ENCODE results near the gene SLC27A6.
"Not testable (repeated sequence)": the region's sequence is repeated elsewhere in the genome, so short reads cannot be mapped to it uniquely, and the experiment has no call there.

SLC27A6 gene

GRCh38 chr5:129001841-129002526 lies 36.7 kb downstream of the SLC27A6 start:
- DNase-seq (ENCODE audit: low read depth), result no peak

DNA sequence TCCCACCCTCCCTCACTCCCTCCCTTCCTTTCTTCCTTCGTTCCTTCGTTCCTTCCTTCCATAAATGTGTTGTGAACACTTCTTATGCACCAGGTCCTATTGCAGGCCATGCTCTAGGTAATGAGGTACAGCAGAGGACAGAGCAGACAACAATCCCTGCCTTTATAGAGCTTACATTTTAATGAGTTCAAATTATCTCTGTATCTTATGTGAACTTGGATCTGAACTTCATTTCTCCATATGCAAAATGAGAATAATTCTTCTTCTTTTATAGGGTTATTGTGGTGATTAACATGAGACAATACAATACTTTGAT lies 37.2 kb downstream of the SLC27A6 start:
- DNase-seq (ENCODE audit: low read depth), result no peak

- no peak for DNase-seq (ENCODE audit: low read depth)
These were observed 37.9 kb downstream of the SLC27A6 start for GRCh38 chr5:129003232-129003631.

DNA sequence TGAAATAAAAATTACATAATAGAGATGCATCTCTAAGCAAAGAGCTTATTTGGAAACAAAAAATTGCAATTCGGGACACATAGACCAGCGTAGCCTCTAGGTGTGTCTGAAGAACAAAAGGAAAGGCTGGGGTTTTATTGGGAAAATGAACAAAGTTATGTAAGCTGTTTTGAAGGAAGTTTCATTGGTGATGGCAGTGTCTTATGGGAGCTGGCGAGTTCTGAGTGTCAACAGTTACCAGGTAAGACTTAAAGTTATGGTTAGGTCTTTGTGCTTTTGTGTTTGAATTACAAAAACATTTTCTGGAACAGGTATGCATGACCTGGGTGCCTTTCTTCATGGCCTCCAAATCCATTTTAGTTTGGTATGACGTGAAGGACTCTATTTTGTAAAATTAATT lies 48.9 kb downstream of the SLC27A6 start:
- no peak for DNase-seq (ENCODE audit: low read depth)

GRCh38 chr5:129018837-129019236 lies 53.5 kb downstream of the SLC27A6 start:
- DNase-seq (ENCODE audit: low read depth), result no peak

DNA sequence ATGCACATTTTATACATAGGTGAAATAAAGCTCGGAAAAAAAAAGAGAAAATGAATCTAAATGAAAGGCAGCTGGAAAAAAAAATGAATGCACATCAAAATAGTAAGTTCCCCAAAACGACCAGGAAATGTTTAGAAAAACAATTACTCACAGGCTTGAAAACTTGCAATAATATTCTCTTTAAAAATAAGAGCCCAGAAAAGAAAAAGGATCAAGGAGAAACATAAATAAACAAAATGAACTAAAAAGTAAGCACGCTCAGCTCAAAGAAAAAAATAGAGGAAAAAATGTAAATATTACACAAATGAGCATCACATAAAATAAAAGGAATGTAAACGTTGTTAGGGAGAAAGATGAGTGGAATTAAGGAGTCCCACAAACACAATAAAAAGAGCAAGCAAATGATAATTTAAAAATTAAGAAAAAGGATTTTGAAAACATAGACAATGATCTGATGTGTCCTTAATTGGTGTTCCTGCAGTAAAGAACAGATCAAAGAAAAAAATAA lies 54.2 kb downstream of the SLC27A6 start:
- no peak for DNase-seq (ENCODE audit: low read depth)

DNA sequence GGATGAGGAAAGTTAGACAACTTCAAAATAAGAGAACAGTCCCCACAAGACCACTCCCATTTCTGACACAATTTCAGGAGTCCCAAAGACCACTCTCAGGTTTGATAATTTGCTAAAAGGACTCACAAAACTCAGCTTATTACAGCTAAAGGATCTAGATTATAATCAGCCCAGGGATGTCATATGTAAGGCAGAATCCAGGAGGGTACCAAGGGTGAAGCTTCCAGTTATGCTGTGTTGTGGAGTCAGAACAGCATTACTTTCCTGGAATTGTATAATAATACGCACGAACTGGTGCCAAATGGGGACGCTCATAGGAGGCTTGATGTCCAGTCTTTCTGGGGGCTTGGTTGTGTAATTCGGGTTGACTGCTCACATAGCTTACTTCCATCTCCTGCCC lies 55.4 kb downstream of the SLC27A6 start:
- no peak for DNase-seq (ENCODE audit: low read depth)

DNA sequence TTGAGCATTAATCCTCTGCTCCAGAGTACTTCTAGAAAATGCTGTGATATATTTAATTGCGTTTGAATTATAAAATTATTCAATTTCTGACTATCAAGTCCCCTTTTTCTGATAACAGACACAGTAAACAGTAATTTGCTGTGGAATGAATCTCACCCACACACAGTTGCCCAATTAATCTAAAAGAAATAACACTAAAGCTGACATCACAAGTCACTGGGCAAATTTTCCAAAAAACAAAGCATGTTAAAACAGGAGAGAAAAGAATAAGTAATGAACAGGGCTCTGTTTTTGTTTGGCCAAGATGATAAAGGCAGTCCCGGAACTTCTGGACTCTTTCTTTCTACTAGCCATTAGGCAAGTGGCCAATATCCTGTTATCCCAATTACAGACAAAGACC lies 56.5 kb downstream of the SLC27A6 start:
- no peak for DNase-seq (ENCODE audit: low read depth)

DNA sequence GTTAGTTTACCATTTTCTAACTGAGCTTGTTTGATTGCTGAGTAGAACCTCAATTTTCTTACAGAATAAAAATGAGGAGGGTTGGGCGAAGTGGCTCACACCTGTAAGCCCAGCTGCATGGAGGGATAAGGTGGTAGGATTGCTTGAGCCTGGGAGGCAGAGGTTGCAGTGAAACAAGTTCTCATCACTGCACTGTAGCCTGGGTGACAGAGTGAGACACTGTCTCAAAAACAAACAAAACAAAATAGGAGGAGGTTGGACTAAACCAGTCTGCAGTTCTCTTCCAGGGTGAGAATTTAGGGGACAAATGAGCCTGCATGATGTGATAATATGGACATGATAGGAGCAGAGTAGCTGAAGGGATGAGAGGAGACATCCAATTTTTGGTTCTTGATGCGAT lies 57.3 kb downstream of the SLC27A6 start:
- no peak for DNase-seq (ENCODE audit: low read depth)

DNA sequence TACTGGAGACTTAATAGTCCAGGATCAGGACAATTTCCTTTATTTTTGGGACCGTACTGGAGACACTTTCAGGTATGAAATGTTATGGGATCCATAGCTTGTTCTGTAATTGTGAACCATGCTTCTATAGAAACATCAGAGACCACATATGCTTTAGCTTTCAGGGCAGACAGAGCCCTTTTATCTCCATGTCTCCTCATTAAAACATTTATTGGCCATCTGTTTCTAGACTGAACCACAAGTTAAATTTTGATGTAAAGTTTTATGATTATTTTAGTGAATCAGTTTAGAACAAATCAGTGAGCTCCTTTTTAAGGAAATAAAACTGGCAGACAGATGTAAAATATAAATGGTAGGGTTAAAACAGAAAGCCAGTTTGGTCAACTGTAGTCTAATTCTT lies 62.0 kb downstream of the SLC27A6 start:
- DNase-seq (ENCODE audit: low read depth), result no peak

GRCh38 chr5:129031886-129032683 lies 66.8 kb downstream of the SLC27A6 start:
- DNase-seq (ENCODE audit: low read depth), result no peak

GRCh38 chr5:129036257-129036656 lies 71.0 kb downstream of the SLC27A6 start:
- not testable (repeated sequence) for DNase-seq (ENCODE audit: low read depth)

- DNase-seq (ENCODE audit: low read depth), result no peak
These were observed 76.1 kb downstream of the SLC27A6 start for GRCh38 chr5:129041196-129041881.

DNA sequence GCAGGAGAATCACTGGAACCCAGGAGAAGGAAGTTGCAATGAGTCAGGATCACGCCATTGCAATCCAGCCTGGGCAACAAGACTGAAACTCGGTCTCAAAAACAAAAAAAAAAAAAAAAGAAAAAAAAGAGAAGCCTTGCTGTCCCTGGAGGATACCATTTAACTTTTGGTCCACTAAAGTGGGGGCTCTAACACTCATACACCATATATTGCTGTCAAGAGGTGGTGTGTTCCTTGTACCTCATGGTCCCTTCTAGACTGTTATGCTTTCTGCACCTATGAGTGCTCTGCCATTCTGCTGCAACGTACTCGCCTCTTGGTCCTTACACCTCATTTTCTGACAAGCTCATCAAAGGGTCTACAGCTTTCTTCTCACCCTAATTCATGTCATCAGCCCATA lies 77.0 kb downstream of the SLC27A6 start:
- no peak for DNase-seq (ENCODE audit: low read depth)

DNA sequence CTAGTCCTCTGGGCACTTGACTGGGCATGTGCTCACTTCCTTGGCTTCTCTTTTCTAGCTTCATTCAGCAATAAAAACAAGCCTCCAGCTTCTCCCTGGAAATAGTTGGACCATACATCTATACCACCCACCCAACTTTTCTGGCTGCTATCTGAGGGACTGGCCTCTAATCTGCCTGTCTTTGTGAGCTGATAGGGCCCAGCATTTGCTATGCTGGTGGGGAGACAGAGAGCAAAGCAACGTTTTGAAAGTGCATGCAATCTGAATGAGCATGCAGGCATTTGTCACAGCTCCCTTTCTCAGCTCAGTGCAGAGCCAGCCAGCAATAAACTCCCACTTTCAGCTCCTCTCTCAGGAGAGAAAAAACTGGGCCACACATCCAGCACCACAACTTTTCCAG lies 78.6 kb downstream of the SLC27A6 start:
- no peak for DNase-seq (ENCODE audit: low read depth)

DNA sequence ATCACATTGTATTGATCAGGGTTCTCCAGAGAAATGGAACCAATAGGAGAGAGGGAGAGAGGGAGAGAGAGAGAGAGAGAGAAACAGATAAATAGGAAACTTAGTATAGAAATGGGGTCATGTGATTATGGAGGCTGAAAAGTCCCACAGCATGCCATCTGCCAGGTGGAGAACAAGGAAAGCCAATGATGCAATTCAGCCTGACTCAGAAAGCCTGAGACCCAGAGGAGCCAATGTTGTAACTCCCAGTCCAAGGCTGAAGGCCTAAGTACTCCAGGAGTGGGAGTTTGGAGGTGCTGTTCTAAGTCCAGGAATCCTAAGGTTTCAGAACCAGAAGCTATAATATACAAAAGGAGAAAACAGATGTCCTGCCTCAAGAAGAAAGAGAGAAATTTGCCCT lies 80.9 kb downstream of the SLC27A6 start:
- no peak for DNase-seq (ENCODE audit: low read depth)

DNA sequence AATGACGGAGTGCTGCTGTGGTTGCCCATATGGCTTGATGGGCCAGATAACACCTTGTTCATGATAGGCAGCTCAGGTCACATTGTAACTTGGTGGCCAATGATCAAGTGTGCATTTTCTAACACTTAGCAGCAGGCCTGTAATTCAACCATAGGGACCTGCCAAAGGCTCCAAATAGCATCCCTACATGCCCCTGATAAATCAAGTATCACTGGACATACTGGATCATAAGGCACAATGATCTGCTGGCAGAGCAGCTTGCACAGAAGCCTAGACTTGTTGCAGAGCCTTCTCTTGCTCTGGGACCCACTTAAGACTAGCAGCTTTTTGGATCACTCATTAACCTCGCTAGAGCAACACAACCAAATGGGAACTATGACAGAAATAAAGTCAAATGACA lies 83.2 kb downstream of the SLC27A6 start:
- no peak for DNase-seq (ENCODE audit: low read depth)

DNA sequence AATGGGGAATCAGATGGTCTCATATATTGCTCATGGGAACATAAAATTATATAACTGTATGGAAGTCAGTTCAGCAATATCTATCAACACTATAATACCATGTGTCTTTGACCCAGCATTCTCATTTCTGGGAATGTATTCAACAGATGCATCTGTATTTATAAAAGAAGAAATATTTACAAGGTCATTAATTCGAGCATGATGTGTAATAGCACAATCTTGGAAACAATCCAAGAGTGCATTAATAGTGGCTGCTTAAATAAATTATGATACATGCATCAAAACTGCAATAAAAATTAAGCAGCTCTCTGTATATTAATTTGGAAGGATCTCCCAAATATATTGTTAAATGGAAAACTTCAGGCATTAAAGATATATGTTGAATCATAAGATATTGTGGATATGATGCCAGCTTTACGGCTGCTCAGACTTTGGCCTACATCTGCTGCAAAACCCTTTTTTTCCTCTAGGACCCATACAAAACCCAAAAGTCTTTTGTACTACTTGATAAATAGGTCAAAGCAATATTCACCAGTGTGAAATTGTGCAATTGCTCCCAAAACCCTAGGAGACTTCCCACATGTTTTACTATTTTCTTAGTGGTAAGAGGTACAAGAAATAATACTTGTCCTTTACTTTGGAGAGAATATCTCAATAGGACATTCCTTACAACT lies 84.0 kb downstream of the SLC27A6 start:
- DNase-seq (ENCODE audit: low read depth), result no peak

DNA sequence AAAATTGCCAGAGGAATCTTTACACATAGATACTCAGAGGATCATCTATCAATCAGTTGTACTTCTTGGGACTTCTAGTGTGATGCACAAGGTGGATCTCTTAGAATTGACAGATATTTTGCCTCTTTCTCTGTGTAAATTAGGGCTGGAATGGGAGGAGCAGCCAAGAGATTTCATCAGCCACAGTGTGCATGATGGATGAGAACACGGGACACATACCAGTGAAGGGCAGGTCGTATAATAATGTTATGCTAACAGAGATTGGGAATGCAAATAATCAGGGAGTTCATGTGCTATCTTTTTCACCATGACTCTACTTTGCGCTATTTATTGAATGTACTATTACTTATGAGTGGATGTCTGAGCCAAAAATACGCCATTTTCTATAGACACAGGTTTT lies 86.0 kb downstream of the SLC27A6 start:
- no peak for DNase-seq (ENCODE audit: low read depth)

DNA sequence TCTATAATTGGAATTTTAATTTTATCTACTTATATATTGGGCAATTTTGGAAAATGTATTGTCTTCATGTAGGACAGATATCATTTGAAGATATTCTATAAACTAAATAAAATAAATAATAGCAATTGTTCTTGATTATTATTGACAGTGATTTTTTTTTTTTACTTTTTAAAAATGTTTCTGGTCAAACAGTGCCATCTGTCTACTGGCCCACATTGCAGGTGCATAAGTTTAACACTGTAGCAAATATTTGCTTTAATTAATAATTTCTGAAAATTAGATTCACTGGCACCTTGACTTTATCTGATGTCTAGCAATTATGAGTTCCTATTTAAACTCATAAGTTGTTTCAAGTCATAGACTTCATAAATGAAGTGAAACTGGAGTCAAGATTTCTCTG lies 88.2 kb downstream of the SLC27A6 start:
- DNase-seq (ENCODE audit: low read depth), result no peak

GRCh38 chr5:129057329-129057728 lies 92.0 kb downstream of the SLC27A6 start:
- no peak for DNase-seq (ENCODE audit: low read depth)

- no peak for DNase-seq (ENCODE audit: low read depth)
These were observed 96.6 kb downstream of the SLC27A6 start for GRCh38 chr5:129061849-129062248.
